NCI-H345 (cell line): Measurements from ENCODE around the gene IFI27.

Experiments
- DNase-seq: peaks from one replicate; lab custom pipeline; 2025; lab: John Stamatoyannopoulos, UW

IFI27 gene

GRCh38 chr14:94102768-94103482, 7.6 kb upstream of the IFI27 start:
- no peak for DNase-seq

DNA sequence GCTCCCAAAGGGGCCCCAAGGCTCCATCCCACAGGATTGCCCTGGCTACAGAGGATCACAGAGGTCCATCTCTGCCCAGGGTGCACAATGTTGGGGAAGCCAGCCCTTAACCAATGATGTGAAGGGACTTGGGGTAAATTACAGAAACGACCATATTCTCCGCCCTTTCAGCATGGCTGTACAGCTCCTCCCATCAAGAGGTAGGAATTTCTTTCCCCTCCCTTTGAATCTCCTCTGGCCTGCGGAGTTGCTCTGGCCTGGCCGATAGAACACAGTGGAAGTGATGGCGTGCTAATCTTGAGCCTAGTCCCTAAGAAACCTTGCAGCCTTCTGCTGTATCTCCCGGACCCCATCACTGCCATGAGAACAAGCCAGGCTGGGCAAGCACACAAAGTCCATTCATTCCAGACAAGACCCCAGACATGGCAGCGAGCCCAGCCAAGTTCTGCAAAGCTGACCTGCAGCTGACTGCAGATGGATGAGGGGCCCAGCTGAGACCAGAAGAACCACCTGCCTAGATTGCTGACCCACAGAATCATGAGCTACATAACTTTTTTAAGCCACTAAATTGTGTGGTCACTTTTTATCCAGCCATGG, 6.9 kb upstream of the IFI27 start:
- no peak for DNase-seq

- no peak for DNase-seq
Measured at GRCh38 chr14:94104731-94105130, 5.8 kb upstream of the IFI27 start.

DNA sequence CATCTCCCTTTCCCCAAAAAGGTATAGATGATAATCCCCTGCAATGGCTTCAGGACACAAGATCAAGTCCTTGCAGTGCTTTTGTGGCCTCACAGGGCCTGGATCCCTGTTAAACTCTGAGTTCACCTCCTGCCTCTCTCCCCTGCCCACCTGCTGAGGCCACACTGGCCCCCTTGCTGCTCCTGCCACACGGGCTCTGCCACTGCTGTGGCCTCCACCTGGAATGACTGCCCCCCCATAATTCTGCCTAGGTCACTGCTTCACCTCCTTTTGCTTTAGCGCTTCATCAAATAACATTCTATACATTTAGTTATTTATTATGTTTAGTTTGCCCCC, 653 bp upstream of the IFI27 start:
- DNase-seq, result no peak

- DNase-seq, result no peak
Measured at GRCh38 chr14:94111276-94112095, 950 bp downstream of the IFI27 start.

GRCh38 chr14:94112513-94113063, 2.1 kb downstream of the IFI27 start:
- DNase-seq, result no peak

GRCh38 chr14:94113073-94113472, 2.5 kb downstream of the IFI27 start:
- DNase-seq, result no peak

DNA sequence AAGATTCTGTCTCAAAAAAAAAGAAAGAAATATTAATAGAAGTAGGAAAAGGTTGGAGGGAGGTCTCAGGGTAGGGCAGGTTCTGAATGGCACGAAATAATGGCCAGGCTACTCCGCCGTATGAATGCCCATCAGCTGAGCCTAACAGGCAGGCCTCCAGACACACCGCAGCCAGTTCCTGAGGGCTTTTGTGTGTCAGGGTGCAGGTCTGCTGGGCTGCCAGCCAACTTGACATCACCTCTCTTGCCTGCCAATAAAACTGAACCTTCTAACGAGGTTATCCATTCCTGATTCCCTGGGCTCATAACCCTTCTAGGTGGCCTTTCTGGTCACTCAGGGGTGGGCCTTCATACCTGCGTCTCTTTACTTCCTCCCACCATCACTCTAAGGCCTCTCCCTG, 3.0 kb downstream of the IFI27 start:
- DNase-seq, result no peak

- no peak for DNase-seq
Measured at GRCh38 chr14:94113908-94114588, 3.5 kb downstream of the IFI27 start.

- no peak for DNase-seq
Measured at GRCh38 chr14:94114589-94115057, 4.1 kb downstream of the IFI27 start.

GRCh38 chr14:94115058-94115591, 4.6 kb downstream of the IFI27 start:
- no peak for DNase-seq

DNA sequence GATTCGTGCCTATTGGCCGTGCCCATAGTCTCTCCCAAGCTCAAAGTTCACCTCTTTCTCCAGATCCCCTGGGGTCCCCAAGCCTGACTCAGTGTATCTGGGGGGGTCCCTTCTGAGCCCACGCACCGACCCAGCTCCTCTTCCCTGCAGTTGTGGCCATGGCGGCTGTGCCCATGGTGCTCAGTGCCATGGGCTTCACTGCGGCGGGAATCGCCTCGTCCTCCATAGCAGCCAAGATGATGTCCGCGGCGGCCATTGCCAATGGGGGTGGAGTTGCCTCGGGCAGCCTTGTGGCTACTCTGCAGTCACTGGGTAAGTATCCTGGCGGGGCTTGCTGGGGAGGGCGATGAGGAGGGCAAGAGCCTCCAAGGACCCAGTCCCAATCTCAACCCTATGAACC, 5.1 kb downstream of the IFI27 start:
- DNase-seq, result no peak

DNA sequence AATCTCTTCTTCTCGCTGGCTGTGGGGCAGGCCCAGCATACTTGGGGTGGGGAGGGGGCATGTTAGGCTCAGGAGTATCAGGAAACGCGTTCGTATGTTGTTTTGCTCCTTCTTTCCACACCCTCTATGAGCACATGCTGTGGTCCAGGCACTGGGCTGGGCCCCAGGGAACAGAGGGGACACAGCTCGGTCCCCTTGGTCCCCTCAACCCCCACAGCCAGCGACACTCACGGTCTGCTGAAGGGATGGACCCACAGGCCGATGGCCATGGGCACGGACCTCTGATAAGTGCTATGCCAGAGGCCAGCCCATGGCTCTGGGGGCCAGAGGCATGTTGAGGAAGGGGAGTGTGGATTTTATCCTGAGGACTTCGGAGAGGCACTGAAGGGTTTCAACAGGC, 6.2 kb downstream of the IFI27 start:
- DNase-seq, result no peak

- no peak for DNase-seq
Measured at GRCh38 chr14:94117856-94118255, 7.3 kb downstream of the IFI27 start.

GRCh38 chr14:94119071-94119470, 8.5 kb downstream of the IFI27 start:
- no peak for DNase-seq

DNA sequence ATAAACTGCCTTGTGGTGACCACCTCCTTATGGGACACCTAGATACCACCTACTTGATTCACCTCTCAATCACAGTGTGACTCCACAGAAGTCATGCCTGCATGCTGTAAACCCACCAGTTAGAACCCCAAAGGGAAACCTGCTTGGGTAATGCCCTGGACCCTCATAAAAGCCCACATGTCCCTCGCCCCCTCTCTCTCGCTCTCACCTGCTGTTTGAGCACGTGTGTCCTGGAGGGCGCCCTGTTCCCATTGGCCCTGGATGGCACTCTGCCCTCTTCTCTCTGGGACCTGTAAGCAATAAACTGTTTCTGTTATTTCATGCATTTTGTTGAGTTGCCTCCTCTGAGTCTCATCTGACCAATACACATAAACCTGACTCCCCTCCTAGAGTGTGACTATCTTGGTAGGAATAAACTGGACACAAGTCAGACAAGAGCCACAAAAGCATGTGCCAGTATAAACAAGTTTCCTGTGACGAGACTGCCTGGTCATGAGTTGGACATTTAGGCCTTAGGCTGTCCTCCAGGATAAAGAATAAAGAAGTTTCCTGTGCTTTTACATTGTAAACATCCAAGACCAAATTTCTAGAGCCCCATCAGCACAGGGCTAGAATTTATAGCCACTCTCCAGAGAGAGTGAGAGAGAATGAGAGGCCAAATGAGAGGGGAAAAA, 10.3 kb downstream of the IFI27 start:
- DNase-seq, result no peak

- no peak for DNase-seq
Measured at GRCh38 chr14:94121485-94121884, 10.9 kb downstream of the IFI27 start.

DNA sequence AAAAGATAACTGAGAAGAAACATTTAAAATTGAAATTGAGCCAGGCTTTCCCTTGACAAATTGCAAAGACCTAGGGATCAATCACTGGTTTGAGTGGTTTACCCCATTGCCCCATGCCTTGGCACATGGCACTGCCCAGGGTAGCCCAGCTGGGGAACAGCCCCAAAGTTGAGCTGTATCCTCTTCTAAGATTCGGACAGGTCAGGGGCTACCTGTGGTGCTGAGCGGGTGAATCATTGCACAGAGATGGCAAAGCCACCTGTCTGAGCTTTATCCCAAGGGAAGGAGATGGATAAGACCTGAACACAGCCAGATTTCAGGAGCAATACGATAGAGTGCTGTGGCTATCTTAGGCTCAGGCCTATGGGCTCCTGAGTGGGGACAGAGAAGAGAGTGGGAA, 11.9 kb downstream of the IFI27 start:
- DNase-seq, result no peak

DNA sequence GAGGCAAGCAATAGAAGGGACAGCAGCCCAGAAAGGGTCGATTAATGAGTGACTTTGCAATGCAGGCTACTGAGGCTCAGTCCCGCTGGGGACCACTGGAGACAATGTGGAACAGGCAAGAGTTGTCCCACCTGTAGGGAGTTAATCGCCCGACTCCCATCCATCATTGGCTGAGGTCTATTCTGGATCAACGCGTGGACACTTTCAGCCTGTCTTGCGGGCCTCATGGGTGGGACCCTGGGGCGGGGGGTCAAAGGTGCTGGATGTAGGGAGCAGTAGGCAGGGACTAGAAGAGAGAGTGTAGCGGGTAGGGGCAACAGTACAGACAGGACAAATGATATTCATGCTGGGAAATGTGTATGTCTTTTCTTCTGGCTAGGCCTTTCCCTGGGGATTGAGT, 12.8 kb downstream of the IFI27 start:
- no peak for DNase-seq

DNA sequence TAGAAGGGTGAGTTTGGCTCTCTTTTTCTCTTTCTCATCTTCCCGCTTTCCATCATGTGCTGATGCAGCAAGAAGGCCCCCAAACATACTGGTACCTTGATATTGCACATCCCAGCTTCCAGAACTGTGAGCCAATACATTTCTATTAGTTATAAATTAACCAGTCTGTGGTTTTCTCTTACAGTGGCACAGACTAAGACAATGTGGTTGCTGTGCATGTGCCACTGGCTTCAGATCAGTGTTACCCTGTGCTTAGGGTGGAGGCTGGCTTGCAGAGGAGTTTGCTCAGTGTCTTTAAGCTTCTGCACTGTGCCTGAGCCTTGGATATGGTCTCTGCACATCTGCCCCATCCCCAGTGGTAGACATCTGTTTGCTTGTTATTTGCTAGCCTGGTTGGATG, 13.3 kb downstream of the IFI27 start:
- no peak for DNase-seq

DNA sequence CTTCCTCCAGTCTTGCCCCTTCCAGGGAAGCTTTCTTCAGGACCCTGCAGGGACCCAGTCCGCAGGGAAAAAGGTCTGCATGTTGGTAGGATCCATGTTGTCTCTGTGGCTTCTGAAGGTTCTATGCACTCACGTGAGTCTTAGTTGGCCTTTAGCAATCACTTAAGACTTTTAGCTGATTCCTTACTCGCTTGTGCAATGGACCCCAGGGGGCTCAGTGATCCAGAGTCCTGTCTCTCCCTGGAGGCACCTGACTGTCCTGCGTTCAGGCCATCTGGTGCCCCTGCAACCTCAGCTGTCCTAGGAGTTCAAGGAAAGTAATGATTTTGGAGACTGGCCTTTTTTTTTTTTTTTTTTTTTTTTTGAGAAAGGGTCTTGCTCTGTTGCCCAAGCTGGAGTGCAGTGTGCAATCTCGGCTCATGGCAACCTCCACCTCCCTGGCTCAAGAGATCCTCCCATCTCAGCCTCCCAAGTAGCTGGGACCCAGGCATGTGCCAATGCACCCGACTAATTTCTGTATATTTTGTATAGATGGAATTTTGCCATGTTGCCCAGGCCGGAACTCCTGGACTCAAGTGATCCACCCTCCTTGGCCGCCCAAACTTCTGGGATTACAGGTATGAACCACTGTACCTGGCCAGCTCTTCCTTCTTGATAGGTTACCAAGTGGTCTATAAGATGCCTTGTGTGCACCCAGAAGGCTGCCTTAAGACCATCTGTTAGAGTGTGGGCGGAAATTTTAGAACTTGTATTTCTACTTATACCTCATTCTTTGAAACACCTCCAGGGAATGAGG, 14.2 kb downstream of the IFI27 start:
- DNase-seq, result no peak
